ENCODE results near the gene HEPN1.

DNA sequence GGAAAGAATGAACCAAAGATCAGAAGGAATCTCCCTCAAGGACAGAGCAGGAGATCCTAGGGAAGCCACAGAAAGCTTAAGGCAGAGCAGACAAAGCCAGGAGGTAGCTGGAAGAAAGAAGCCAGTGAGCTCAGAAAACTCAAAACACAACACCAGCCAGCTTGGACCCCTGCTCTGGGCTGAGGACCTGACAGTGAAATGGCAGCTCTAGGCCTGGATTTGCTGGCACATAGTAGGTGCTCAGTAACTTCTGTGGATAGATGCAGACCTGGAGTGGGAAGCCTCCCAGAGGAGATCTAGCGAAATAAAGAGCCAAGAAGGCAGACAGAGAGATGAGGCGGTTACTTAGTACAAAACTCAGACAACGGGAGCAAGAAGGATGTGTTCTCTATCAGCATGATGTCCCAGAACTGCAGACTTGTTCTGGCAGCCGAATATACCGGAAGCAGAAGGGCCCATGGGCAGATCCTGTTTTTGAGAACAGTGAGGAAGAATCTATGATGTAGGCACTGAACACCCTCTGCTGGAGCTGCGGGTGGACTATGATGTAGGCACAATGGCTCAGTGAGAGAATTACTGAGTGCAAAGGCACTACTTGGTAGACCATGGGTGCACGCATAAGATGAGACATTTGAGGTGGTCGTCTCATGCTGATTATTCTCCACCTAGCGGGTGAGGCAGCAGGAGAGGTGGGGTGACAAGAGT is 26.1 kb upstream of the HEPN1 start:
- TF ChIP-seq, protein P1, sequence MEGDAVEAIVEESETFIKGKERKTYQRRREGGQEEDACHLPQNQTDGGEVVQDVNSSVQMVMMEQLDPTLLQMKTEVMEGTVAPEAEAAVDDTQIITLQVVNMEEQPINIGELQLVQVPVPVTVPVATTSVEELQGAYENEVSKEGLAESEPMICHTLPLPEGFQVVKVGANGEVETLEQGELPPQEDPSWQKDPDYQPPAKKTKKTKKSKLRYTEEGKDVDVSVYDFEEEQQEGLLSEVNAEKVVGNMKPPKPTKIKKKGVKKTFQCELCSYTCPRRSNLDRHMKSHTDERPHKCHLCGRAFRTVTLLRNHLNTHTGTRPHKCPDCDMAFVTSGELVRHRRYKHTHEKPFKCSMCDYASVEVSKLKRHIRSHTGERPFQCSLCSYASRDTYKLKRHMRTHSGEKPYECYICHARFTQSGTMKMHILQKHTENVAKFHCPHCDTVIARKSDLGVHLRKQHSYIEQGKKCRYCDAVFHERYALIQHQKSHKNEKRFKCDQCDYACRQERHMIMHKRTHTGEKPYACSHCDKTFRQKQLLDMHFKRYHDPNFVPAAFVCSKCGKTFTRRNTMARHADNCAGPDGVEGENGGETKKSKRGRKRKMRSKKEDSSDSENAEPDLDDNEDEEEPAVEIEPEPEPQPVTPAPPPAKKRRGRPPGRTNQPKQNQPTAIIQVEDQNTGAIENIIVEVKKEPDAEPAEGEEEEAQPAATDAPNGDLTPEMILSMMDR (IDR thresholded peaks at IDR 0.05; ENCODE audit: insufficient read depth, low read length, poor library complexity, severe bottlenecking): no peak
- TF ChIP-seq EZH2phosphoT487 (conservative IDR thresholded peaks at IDR 0.05; ENCODE audit: low read length): no peak

Data from SU-DHL-6 (cell line).